ENCODE measurements around the gene EFNB2. TPM values are rescaled to one million over a fixed set of nuclear protein-coding genes. Genes with fewer than 3 reads are reported as not detected.

EFNB2 gene
- total RNA-seq, 4 donors from 2014 or later = 46.8 to 84.2 (median 77.6) TPM

DNA sequence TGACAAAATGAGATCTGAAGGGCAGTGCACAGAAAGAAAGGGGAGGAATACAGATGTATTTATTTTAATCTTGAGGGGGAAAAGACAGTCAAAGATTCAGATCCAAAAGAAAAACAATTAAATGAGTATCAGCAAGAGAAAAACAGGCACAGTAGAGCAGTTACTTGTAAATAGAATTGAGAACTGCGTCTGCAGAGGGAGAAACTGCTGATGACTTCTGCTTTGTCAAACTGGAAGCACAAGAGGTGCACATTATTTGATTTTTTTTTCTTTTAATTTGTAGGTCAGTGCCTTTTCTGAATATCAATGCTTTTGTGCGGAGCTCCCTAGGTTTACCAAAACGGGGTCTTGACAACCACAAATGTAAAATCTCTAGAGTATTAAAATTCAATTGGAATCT, 37.3 kb downstream of the EFNB2 start:
- no peaks in the 10 kb centered on the region for H3K27me3 ChIP-seq
- TF ChIP-seq CTCF (IDR thresholded peaks at IDR 0.05) (no peak), POLR2AphosphoS5 (IDR thresholded peaks at IDR 0.05) (no peak), POLR2A (IDR thresholded peaks at IDR 0.05) (no peak), EP300 (IDR thresholded peaks at IDR 0.05; ENCODE audit: low read depth) (no peak)
- in situ Hi-C loops (cut with MboI; ENCODE audit: low pct_ligation_motif_present in 1 of 4, low pct_unique_long_range_greater_than_20kb in 1 of 4, low sequenced_read_pairs in 3 of 4) = no loop called here
- peaks cover 0 to 35% (median 16%) of the 10 kb centered on the region in 4 donors for H3K4me1 ChIP-seq
- peaks cover 0 to under 1% (median 0%) of the 10 kb centered on the region in 4 donors for H3K36me3 ChIP-seq
- no peak for DNase-seq
- peak overlapping the region; percentile 41 to 69 (median 52) for H3K27ac ChIP-seq
- H3K4me3 ChIP-seq = no peak overlapping the region
- intact Hi-C loops (cut with DNase I; ENCODE audit: low total_unique reads) = no loop called here
- WGBS, 2 donors (ENCODE audit: low coverage in 1 of 2) = 53 to 65% methylated on average over 3 of the region's 3 CpGs
- no peaks in the 10 kb centered on the region for H3K9me3 ChIP-seq

- H3K9me3 ChIP-seq = no peaks in the 10 kb centered on the region
- no peak overlapping the region for H3K4me3 ChIP-seq
- intact Hi-C loops (cut with DNase I; ENCODE audit: low total_unique reads) (no loop called here), in situ Hi-C loops (cut with MboI; ENCODE audit: low pct_ligation_motif_present in 1 of 4, low pct_unique_long_range_greater_than_20kb in 1 of 4, low sequenced_read_pairs in 3 of 4) (no loop called here)
- H3K36me3 ChIP-seq = peaks cover 0 to 11% (median 5%) of the 10 kb centered on the region in 4 donors
- H3K27ac ChIP-seq = peak overlapping the region; percentile 58 to 69 (median 62)
- no peak for TF ChIP-seq CTCF (IDR thresholded peaks at IDR 0.05)
- no peak for TF ChIP-seq EP300 (IDR thresholded peaks at IDR 0.05; ENCODE audit: low read depth)
- no peak for TF ChIP-seq POLR2AphosphoS5 (IDR thresholded peaks at IDR 0.05)
- no peak for TF ChIP-seq POLR2A (IDR thresholded peaks at IDR 0.05)
- H3K27me3 ChIP-seq = no peaks in the 10 kb centered on the region
- no peak for DNase-seq
- WGBS, 2 donors (ENCODE audit: low coverage in 1 of 2) = 17 to 25% methylated on average over 1 of the region's 1 CpG
- peaks cover 0 to 36% (median 16%) of the 10 kb centered on the region in 4 donors for H3K4me1 ChIP-seq
Observed at GRCh38 chr13:106497079-106497478, 38.4 kb downstream of the EFNB2 start.

GRCh38 chr13:106496072-106496997, 39.1 kb downstream of the EFNB2 start:
- WGBS, 2 donors (ENCODE audit: low coverage in 1 of 2) = 30 to 36% methylated on average over 5 to 6 of the region's 6 CpGs
- DNase-seq = no peak

More at GRCh38 chr13:106496072-106496997, 39.1 kb downstream of the EFNB2 start:
- no peak for TF ChIP-seq CTCF (IDR thresholded peaks at IDR 0.05)
- peak in 1 of 3 donors; percentile 17 for TF ChIP-seq POLR2AphosphoS5 (IDR thresholded peaks at IDR 0.05)
- no peak overlapping the region for H3K4me3 ChIP-seq
- H3K27ac ChIP-seq = peak overlapping the region; percentile 58 to 69 (median 62)
- intact Hi-C loops (cut with DNase I; ENCODE audit: low total_unique reads) = no loop called here
- H3K9me3 ChIP-seq = no peaks in the 10 kb centered on the region
- in situ Hi-C loops (cut with MboI; ENCODE audit: low pct_ligation_motif_present in 1 of 4, low pct_unique_long_range_greater_than_20kb in 1 of 4, low sequenced_read_pairs in 3 of 4) = no loop called here
- no peaks in the 10 kb centered on the region for H3K27me3 ChIP-seq
- H3K36me3 ChIP-seq = peaks cover 0 to 13% (median 6%) of the 10 kb centered on the region in 4 donors
- peaks cover 0 to 42% (median 16%) of the 10 kb centered on the region in 4 donors for H3K4me1 ChIP-seq
